ENCODE data around the gene PEX26.

PEX26 gene

GRCh38 chr22:18095101-18095805 is 17.5 kb downstream of the PEX26 start:
- Histone ChIP-seq H3K79me2 (ENCODE audit: insufficient read depth, low read length) (no peaks in the 10 kb centered on the region), H2AFZ (ENCODE audit: low read depth, low read length) (no peak overlapping the region), H3K4me2 (ENCODE audit: insufficient read depth, low read length) (no peak overlapping the region), H3K9ac (ENCODE audit: low read depth, low read length) (no peak overlapping the region), H3K27ac (ENCODE audit: low read length) (no peak overlapping the region), H3K27me3 (ENCODE audit: insufficient read depth, low read length, poor library complexity) (no peaks in the 10 kb centered on the region), H4K20me1 (ENCODE audit: insufficient read depth, low read length) (no peaks in the 10 kb centered on the region), H3K4me1 (ENCODE audit: insufficient read depth, low read length) (no peaks in the 10 kb centered on the region), H3K4me3 (ENCODE audit: low read depth in 1 of 2, low read length in 2 of 2) (no peak overlapping the region), H3K36me3 (ENCODE audit: insufficient read depth, low read length) (peaks cover 33% of the 10 kb centered on the region), H3K9me3 (ENCODE audit: insufficient read depth, low read length, severe bottlenecking) (no peaks in the 10 kb centered on the region)
- ATAC-seq (ENCODE audit: insufficient read depth, low read depth) (no peak), DNase-seq (no peak)
- TF ChIP-seq CTCF (IDR thresholded peaks at IDR 0.05; ENCODE audit: borderline replicate concordance, extremely low read depth, low read length, poor library complexity, severe bottlenecking) (no peak), EZH2 (IDR thresholded peaks at IDR 0.05; ENCODE audit: borderline replicate concordance, low read depth, low read length, severe bottlenecking) (no peak)

- Histone ChIP-seq H3K27ac (ENCODE audit: low read length) (no peak overlapping the region), H4K20me1 (ENCODE audit: insufficient read depth, low read length) (no peaks in the 10 kb centered on the region), H3K9me3 (ENCODE audit: insufficient read depth, low read length, severe bottlenecking) (no peaks in the 10 kb centered on the region), H3K27me3 (ENCODE audit: insufficient read depth, low read length, poor library complexity) (no peaks in the 10 kb centered on the region), H3K36me3 (ENCODE audit: insufficient read depth, low read length) (peaks cover 27% of the 10 kb centered on the region), H3K4me1 (ENCODE audit: insufficient read depth, low read length) (no peaks in the 10 kb centered on the region), H2AFZ (ENCODE audit: low read depth, low read length) (no peak overlapping the region), H3K4me2 (ENCODE audit: insufficient read depth, low read length) (no peak overlapping the region), H3K4me3 (ENCODE audit: low read depth in 1 of 2, low read length in 2 of 2) (no peak overlapping the region), H3K79me2 (ENCODE audit: insufficient read depth, low read length) (no peaks in the 10 kb centered on the region), H3K9ac (ENCODE audit: low read depth, low read length) (no peak overlapping the region)
- no peak for TF ChIP-seq CTCF (IDR thresholded peaks at IDR 0.05; ENCODE audit: borderline replicate concordance, extremely low read depth, low read length, poor library complexity, severe bottlenecking)
- no peak for TF ChIP-seq EZH2 (IDR thresholded peaks at IDR 0.05; ENCODE audit: borderline replicate concordance, low read depth, low read length, severe bottlenecking)
- DNase-seq (no peak), ATAC-seq (ENCODE audit: insufficient read depth, low read depth) (no peak)
Observed at GRCh38 chr22:18096823-18097222, 19.0 kb downstream of the PEX26 start.

- Histone ChIP-seq H3K9ac (ENCODE audit: low read depth, low read length) (no peak overlapping the region), H3K4me1 (ENCODE audit: insufficient read depth, low read length) (no peaks in the 10 kb centered on the region), H3K79me2 (ENCODE audit: insufficient read depth, low read length) (no peaks in the 10 kb centered on the region), H3K27me3 (ENCODE audit: insufficient read depth, low read length, poor library complexity) (no peaks in the 10 kb centered on the region), H3K4me2 (ENCODE audit: insufficient read depth, low read length) (no peak overlapping the region), H4K20me1 (ENCODE audit: insufficient read depth, low read length) (no peaks in the 10 kb centered on the region), H3K4me3 (ENCODE audit: low read depth in 1 of 2, low read length in 2 of 2) (no peak overlapping the region), H3K36me3 (ENCODE audit: insufficient read depth, low read length) (peaks cover 20% of the 10 kb centered on the region; the same call in 1 of the 2 replicates), H2AFZ (ENCODE audit: low read depth, low read length) (no peak overlapping the region), H3K27ac (ENCODE audit: low read length) (no peak overlapping the region), H3K9me3 (ENCODE audit: insufficient read depth, low read length, severe bottlenecking) (no peaks in the 10 kb centered on the region)
- no peak for DNase-seq
- TF ChIP-seq EZH2 (IDR thresholded peaks at IDR 0.05; ENCODE audit: borderline replicate concordance, low read depth, low read length, severe bottlenecking) (no peak), CTCF (IDR thresholded peaks at IDR 0.05; ENCODE audit: borderline replicate concordance, extremely low read depth, low read length, poor library complexity, severe bottlenecking) (no peak)
- no peak for ATAC-seq (ENCODE audit: insufficient read depth, low read depth)
Observed at GRCh38 chr22:18100781-18101180, 23.0 kb downstream of the PEX26 start.

All from DND-41 (cell line).